HEK293T (cell line): ENCODE measurements around the gene TNFRSF18.

Experiments
- CTCF ChIA-PET: fragments of 350-600 bp; formaldehyde crosslinking; extraction: SDS; loops from one replicate; lab custom pipeline; 2021; ENCODE audit warnings: antibody characterized with exemption, inconsistent platforms; lab: Yijun Ruan, JAX
- POLR2A ChIA-PET: fragments of 350-600 bp; formaldehyde crosslinking; extraction: SDS; loops from one replicate; lab custom pipeline; 2020; ENCODE audit warnings: antibody characterized with exemption, inconsistent platforms; lab: Yijun Ruan, JAX
- DNase-seq: peaks from one replicate; pipeline ENCODE4 v3.0.0; 2012; ENCODE audit warnings: mixed read lengths; ENCODE audit errors: extremely low spot score
- ARNT ChIP-seq: fragments of 450-650 bp; IDR thresholded peaks from 2 replicates; pipeline ENCODE4 v1.6.1; 2017; ENCODE audit warnings: mild to moderate bottlenecking
- BHLHE40 ChIP-seq: fragments of 450-650 bp; IDR thresholded peaks from 2 replicates; pipeline ENCODE4 v1.6.1; 2016; ENCODE audit warnings: mild to moderate bottlenecking, moderate library complexity, borderline replicate concordance
- CTBP1 ChIP-seq: fragments of 450-650 bp; IDR thresholded peaks from 2 replicates; pipeline ENCODE4 v1.6.1; 2016; ENCODE audit warnings: borderline replicate concordance
- ELF4 ChIP-seq: fragments of 450-650 bp; IDR thresholded peaks from 2 replicates; pipeline ENCODE4 v1.6.1; 2017; ENCODE audit warnings: antibody characterized with exemption
- FOXA1 ChIP-seq: fragments of 450-650 bp; IDR thresholded peaks from 2 replicates; pipeline ENCODE4 v1.6.1; 2016; ENCODE audit warnings: mild to moderate bottlenecking
- FOXK2 ChIP-seq: fragments of 450-650 bp; IDR thresholded peaks from 2 replicates; pipeline ENCODE4 v1.6.1; 2016; ENCODE audit warnings: mild to moderate bottlenecking
- FOXM1 ChIP-seq: fragments of 450-650 bp; IDR thresholded peaks from 2 replicates; pipeline ENCODE4 v1.6.1; 2017; ENCODE audit warnings: mild to moderate bottlenecking, borderline replicate concordance
- HDGF ChIP-seq: fragments of 450-650 bp; IDR thresholded peaks from 2 replicates; pipeline ENCODE4 v1.6.1; 2017; ENCODE audit warnings: antibody characterized with exemption, borderline replicate concordance
- L3MBTL2 ChIP-seq: fragments of 450-650 bp; conservative IDR thresholded peaks from 2 replicates; pipeline ENCODE4 v1.6.1; 2016; ENCODE audit warnings: mild to moderate bottlenecking
- LEF1 ChIP-seq: fragments of 450-650 bp; IDR thresholded peaks from 2 replicates; pipeline ENCODE4 v1.6.1; 2017; ENCODE audit warnings: mild to moderate bottlenecking, borderline replicate concordance
- NFRKB ChIP-seq: fragments of 450-650 bp; IDR thresholded peaks from 2 replicates; pipeline ENCODE4 v1.6.1; 2016; ENCODE audit warnings: mild to moderate bottlenecking, moderate library complexity
- SP1 ChIP-seq: fragments of 450-650 bp; IDR thresholded peaks from 2 replicates; pipeline ENCODE4 v1.6.1; 2017
- SUZ12 ChIP-seq: fragments of 450-650 bp; IDR thresholded peaks from 2 replicates; pipeline ENCODE4 v1.6.1; 2016; ENCODE audit warnings: mild to moderate bottlenecking
- TARDBP ChIP-seq: fragments of 450-650 bp; IDR thresholded peaks from 2 replicates; pipeline ENCODE4 v1.6.1; 2016
- ZNF384 ChIP-seq: fragments of 450-650 bp; IDR thresholded peaks from 2 replicates; pipeline ENCODE4 v1.6.1; 2016
- TF ChIP-seq, protein P1 (sequence below): fragments of 450-650 bp; IDR thresholded peaks from 2 replicates; pipeline ENCODE4 v1.6.1; 2016

TNFRSF18 gene

GRCh38 chr1:1167841-1168450 is 38.4 kb downstream of the TNFRSF18 start:
- ChIA-PET CTCF (no interaction called here), POLR2A (no interaction called here)
- TF ChIP-seq SUZ12 (no peak), LEF1 (no peak), NFRKB (no peak), CTBP1 (no peak)
- DNase-seq = no peak

DNA sequence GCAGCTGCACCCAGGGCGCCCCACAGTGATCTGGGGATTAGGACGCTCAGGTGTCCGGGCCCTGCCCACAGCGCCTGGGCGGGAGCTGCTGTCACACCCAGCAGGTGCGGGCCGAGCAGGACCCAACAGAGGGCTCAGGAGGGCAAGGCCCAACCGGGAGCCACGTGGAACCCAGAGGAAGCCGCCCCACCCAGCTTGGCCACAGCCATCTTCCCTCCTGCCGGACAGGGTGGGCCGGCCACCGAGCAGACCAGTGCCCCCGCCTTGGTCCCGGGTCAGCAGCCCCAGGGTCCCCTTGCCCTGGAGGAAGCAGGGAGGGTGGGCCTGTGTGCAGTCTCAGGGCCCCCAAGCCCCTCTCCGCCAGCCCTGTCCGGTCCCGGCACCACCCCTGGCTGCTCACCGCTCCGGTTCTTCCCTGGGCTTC is 39.0 kb downstream of the TNFRSF18 start:
- POLR2A ChIA-PET = no interaction called here
- DNase-seq = no peak
- CTCF ChIA-PET = no interaction called here

DNA sequence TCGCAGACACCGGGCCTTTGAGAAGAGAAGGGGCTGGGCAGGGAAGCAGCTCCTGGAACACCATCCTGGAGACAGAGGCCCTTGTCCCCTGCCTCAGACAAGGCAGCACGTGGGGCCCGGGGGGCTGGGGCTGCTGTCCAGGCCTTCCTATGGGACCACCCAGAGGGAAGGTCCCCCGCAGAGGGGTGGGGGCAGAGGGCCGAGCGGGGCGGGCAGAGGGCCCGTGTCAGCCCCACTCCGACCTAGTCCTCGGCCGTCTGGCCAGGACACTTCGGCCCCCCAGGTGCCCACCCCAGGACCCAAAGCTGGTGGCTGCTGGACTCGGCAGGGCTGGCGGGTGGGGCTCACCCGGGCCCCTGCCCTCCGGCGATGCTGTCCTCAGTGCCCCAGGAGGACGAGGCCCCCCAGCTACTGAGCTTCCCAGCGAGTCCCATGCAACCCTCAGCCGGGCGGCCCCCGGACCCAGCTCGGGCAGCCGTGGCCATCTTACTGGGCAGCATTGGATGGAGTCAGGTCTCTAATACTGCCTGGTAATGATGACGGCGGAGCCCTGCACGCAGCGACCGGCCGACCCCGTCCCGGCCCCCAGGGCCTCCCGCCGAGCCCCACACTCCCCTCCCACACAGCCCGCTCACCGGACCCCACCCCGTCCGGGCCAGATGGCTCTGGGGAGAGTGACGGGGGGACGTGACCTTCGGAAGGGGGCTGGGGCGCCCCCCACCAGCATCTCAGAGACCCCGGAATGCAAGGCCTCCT is 39.6 kb downstream of the TNFRSF18 start:
- CTCF ChIA-PET = no interaction called here
- POLR2A ChIA-PET = no interaction called here
- TF ChIP-seq, protein P1, sequence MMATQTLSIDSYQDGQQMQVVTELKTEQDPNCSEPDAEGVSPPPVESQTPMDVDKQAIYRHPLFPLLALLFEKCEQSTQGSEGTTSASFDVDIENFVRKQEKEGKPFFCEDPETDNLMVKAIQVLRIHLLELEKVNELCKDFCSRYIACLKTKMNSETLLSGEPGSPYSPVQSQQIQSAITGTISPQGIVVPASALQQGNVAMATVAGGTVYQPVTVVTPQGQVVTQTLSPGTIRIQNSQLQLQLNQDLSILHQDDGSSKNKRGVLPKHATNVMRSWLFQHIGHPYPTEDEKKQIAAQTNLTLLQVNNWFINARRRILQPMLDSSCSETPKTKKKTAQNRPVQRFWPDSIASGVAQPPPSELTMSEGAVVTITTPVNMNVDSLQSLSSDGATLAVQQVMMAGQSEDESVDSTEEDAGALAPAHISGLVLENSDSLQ = no peak
- no peak for TF ChIP-seq ZNF384
- TF ChIP-seq ARNT = no peak
- no peak for TF ChIP-seq FOXK2
- no peak for DNase-seq

More for the DNA sequence above, 39.0 kb downstream of the TNFRSF18 start:
- TF ChIP-seq SP1 = no peak
- TF ChIP-seq, protein P1 = no peak
- no peak for TF ChIP-seq FOXK2
- TF ChIP-seq CTBP1 = no peak
- no peak for TF ChIP-seq BHLHE40
- TF ChIP-seq SUZ12 = no peak
- TF ChIP-seq LEF1 = no peak
- TF ChIP-seq L3MBTL2 = no peak
- no peak for TF ChIP-seq ARNT
- TF ChIP-seq FOXM1 = no peak
- TF ChIP-seq HDGF = no peak
- no peak for TF ChIP-seq TARDBP
- TF ChIP-seq ELF4 = no peak
- TF ChIP-seq NFRKB = no peak
- no peak for TF ChIP-seq FOXA1
- no peak for TF ChIP-seq ZNF384

DNA sequence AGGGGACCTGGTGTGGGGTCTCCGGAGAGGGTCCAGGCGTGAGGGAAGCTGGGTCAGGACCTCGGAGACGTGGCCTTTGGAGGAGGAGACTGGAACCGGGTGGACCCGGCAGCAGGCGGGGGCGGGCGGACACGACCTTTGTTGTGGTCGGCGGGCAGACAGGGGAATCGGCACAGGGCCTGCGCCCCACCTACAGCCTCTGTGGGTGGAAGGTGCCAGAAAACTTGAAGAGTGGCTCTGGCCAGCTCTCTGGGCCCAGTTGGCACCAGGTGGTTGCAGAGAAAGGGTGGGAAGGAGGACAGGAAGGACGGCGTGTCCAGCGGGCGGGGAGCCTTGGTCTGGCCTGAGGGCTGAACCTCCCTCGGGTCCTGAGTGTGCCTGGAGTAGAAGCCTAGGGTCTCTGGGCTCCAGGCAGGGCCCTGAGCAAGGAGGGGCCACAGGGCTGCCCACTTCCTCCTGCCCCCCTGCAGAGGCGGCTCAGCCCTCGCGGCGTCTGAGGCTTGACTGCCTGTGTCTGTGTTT is 40.4 kb downstream of the TNFRSF18 start:
- TF ChIP-seq ZNF384 (no peak), BHLHE40 (no peak), SP1 (no peak), ELF4 (no peak), FOXM1 (no peak), FOXK2 (no peak), NFRKB (no peak), L3MBTL2 (no peak), LEF1 (no peak), HDGF (no peak), TARDBP (no peak), CTBP1 (no peak), FOXA1 (no peak), SUZ12 (no peak), ARNT (no peak)
- TF ChIP-seq, protein P1 = no peak
- ChIA-PET POLR2A (no interaction called here), CTCF (no interaction called here)
- DNase-seq = no peak

DNA sequence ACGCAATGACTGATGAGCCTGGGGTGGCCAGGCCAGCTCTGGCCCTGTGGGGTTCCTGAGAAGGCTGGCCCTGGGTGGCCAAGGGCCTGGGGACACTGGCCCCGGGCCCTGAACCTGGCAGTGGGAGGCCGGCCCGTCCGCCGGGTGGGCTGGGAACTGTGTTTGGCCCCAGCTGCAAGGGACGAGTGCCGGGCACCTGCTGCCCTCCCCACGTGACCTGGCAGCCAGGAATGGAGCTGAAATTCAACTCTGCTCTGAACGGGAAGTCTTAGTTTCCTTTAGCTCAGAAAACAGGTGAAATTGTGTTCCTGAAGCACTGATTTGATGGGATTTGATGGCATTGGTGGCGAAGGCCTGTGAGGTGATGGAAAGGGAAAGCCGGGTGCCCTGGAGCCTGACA is 40.9 kb downstream of the TNFRSF18 start:
- DNase-seq = no peak
- TF ChIP-seq, protein P1 = no peak
- TF ChIP-seq SUZ12 (no peak), ZNF384 (no peak), NFRKB (no peak)
- POLR2A ChIA-PET = no interaction called here
- CTCF ChIA-PET = no interaction called here
